K562 (cell line): Measurements from ENCODE around the gene STRIP1. TPM values are rescaled to one million over a fixed set of nuclear protein-coding genes. Genes with fewer than 3 reads are reported as not detected.

Experiments used
- ATAC-seq: fragments of 200-7000 bp; cut with Tn5 transposase; 3 replicates; pipeline ENCODE4 v1.9.1; 2020; ENCODE audit warnings: moderate library complexity
- BruUV-seq: library from RNA; stranded (reverse); fragments of 400-500 nt; replicated peaks from 2 replicates; lab custom pipeline; 2021; lab: Mats Ljungman, UMichigan
- CTCF ChIA-PET: fragments of 300-600 bp; formaldehyde crosslinking; extraction: SDS; loops from one replicate; lab custom pipeline; 2021; ENCODE audit warnings: low intra/inter-chr PET ratio; lab: Yijun Ruan, JAX
- POLR2A ChIA-PET: fragments of 300-600, 350-650 bp; sonication (Branson Sonifier 250); formaldehyde crosslinking; extraction: SDS; loops from one replicate; lab custom pipeline; 2021; ENCODE audit warnings: antibody characterized with exemption, inconsistent platforms; lab: Yijun Ruan, JAX
- DNase-seq, 4 experiments: peaks; one replicate each; pipeline versions ENCODE4 v3.0.0 to v3.0.0-alpha.2; 2011 to 2018; ENCODE audit warnings: low spot score in 3 of 4, mixed read lengths in 3 of 4; ENCODE audit errors: extremely low read depth in 1 of 4
- FAIRE-seq: peaks from 2 replicates; lab custom pipeline; 2011; peaks lifted over from hg19 to GRCh38; lab: Jason Lieb, UNC
- H2AFZ ChIP-seq: 2 replicates; pipeline ENCODE4 v1.6.0; 2011; ENCODE audit warnings: low read depth, low read length, control low read depth, inconsistent platforms
- H3K27ac ChIP-seq: fragments of 200-600 bp; 3 replicates; pipeline ENCODE4 v1.8.0; 2011; ENCODE audit warnings: low read depth, mild to moderate bottlenecking, control low read depth, inconsistent platforms, low read length, moderate library complexity, mixed read lengths; ENCODE audit errors: extremely low read depth
- H3K27me3 ChIP-seq, 2 experiments: fragments of 300-600 bp in 1 of 2; 2 replicates in 1 of 2; 3 replicates in 1 of 2; pipeline versions ENCODE4 v1.6.0 to v1.8.0; 2011; ENCODE audit warnings: inconsistent platforms in 2 of 2, low read length in 2 of 2, mild to moderate bottlenecking in 1 of 2, mixed read lengths in 1 of 2, moderate library complexity in 1 of 2; ENCODE audit not compliant: control insufficient read depth in 2 of 2, insufficient read depth in 2 of 2
- H3K36me3 ChIP-seq: fragments of 300-600 bp; 3 replicates; pipeline ENCODE4 v1.8.0; 2011; ENCODE audit warnings: mild to moderate bottlenecking, low read length, inconsistent platforms; ENCODE audit not compliant: control insufficient read depth, insufficient read depth
- H3K4me1 ChIP-seq, 2 experiments: fragments of 200-600 bp in 1 of 2; replicated peaks in 1 of 2; 2 replicates in 1 of 2; 3 replicates in 1 of 2; pipeline versions ENCODE4 v1.5.1 to v1.8.0; 2011; ENCODE audit warnings: inconsistent platforms in 2 of 2, low read length in 2 of 2, mild to moderate bottlenecking in 1 of 2, mixed read lengths in 1 of 2, moderate library complexity in 1 of 2; ENCODE audit not compliant: control insufficient read depth in 2 of 2, insufficient read depth in 2 of 2
- H3K4me2 ChIP-seq: 2 replicates; pipeline ENCODE4 v1.6.1; 2011; ENCODE audit warnings: low read length, control low read depth, inconsistent platforms, mixed read lengths; ENCODE audit not compliant: insufficient read depth
- H3K4me3 ChIP-seq: fragments of 200-600 bp; sonication (generic), shearing (Covaris generic); 2 replicates; pipeline ENCODE4 v1.5.1; 2016; ENCODE audit warnings: control low read depth, inconsistent platforms
- H3K79me2 ChIP-seq: fragments of 200-600 bp; 3 replicates; pipeline ENCODE4 v1.8.0; 2011; ENCODE audit warnings: low read length, inconsistent platforms; ENCODE audit not compliant: control insufficient read depth, insufficient read depth
- H3K9ac ChIP-seq, 2 experiments: 2 replicates each; pipeline versions ENCODE4 v1.6.0 to v1.6.1; 2011; ENCODE audit warnings: low read depth in 2 of 2, low read length in 2 of 2, control low read depth in 1 of 2, inconsistent platforms in 1 of 2, mild to moderate bottlenecking in 1 of 2, mixed read lengths in 1 of 2; ENCODE audit not compliant: insufficient read depth in 1 of 2
- H3K9me1 ChIP-seq: one replicate; pipeline ENCODE4 v1.6.0; 2011; ENCODE audit warnings: inconsistent platforms, mild to moderate bottlenecking, low read length, moderate library complexity; ENCODE audit not compliant: control insufficient read depth, insufficient read depth
- H3K9me3 ChIP-seq: replicated peaks from 2 replicates; pipeline ENCODE4 v1.5.1; 2011; ENCODE audit warnings: low read depth, low read length, inconsistent platforms; ENCODE audit not compliant: control insufficient read depth, insufficient read depth
- H4K20me1 ChIP-seq: replicated peaks from 2 replicates; pipeline ENCODE4 v1.6.1; 2011; ENCODE audit warnings: low read length, inconsistent platforms, mixed read lengths; ENCODE audit not compliant: control insufficient read depth, insufficient read depth
- DPF2 ChIP-seq: fragments of 450-650 bp; IDR thresholded peaks from 2 replicates; pipeline ENCODE4 v1.6.1; 2016
- GABPA ChIP-seq: fragments of 200-800 bp; sonication (Bioruptor generic); conservative IDR thresholded peaks from 2 replicates; pipeline ENCODE4 v1.6.1; 2016; ENCODE audit warnings: low read depth, missing genetic modification characterization, missing compliant biosample characterization
- GATAD2B ChIP-seq: fragments of 450-650 bp; IDR thresholded peaks from 2 replicates; pipeline ENCODE4 v1.6.1; 2017; ENCODE audit warnings: mild to moderate bottlenecking, borderline replicate concordance
- HDAC8 ChIP-seq: fragments of 450-650 bp; IDR thresholded peaks from 2 replicates; pipeline ENCODE4 v1.6.1; 2016; ENCODE audit warnings: mild to moderate bottlenecking, missing genetic modification characterization, moderate library complexity, missing compliant biosample characterization
- MTA1 ChIP-seq: fragments of 450-650 bp; IDR thresholded peaks from 2 replicates; pipeline ENCODE4 v1.6.1; 2017; ENCODE audit warnings: borderline replicate concordance
- SIN3A ChIP-seq, 2 experiments: fragments of 150-350 bp in 1 of 2; IDR thresholded peaks; 2 replicates each; pipeline ENCODE4 v1.6.1; 2011 to 2016; ENCODE audit warnings: borderline replicate concordance in 2 of 2, low read depth in 2 of 2, low read length in 2 of 2, mild to moderate bottlenecking in 2 of 2, moderate library complexity in 2 of 2; ENCODE audit not compliant: control insufficient read depth in 1 of 2
- TBP ChIP-seq: optimal IDR thresholded peaks from 2 replicates; pipeline ENCODE3; 2011; ENCODE audit warnings: low read depth, low read length, improper control_type of control experiment
- ZNF695 ChIP-seq: fragments of 450-650 bp; formaldehyde crosslinking; IDR thresholded peaks from 2 replicates; pipeline ENCODE4 v1.4.0; 2020; ENCODE audit warnings: mild to moderate bottlenecking, moderate library complexity
- WGBS: fragments of 100-300 bp; shearing (Covaris generic); methylation state at CpG from one replicate; pipeline ENCODE4 v1.1.6; 2016; ENCODE audit warnings: low coverage, mixed read lengths; ENCODE audit not compliant: insufficient coverage; ENCODE audit errors: missing lambda C conversion rate; 5-methylcytosine and 5-hydroxymethylcytosine counted together
- in situ Hi-C: fragments of 300-500 bp; cut with MboI; formaldehyde crosslinking; loops from 4 replicates; pipeline ENCODE4 v1.15.0; 2018; ENCODE audit warnings: inconsistent platforms, mixed read lengths
- intact Hi-C: fragments of 100-400 bp; cut with micrococcal nuclease; formaldehyde crosslinking; loops from 2 replicates; pipeline ENCODE4 v1.14.2; 2022
- polyA plus RNA-seq, 8 experiments: library from polyadenylated mRNA; depleted of rRNA in 4 of 8; stranded (reverse) in 5 of 8; unstranded in 3 of 8; fragments of >200 nt; fragmentation: Nextera tagmentation in 2 of 8; fragmentation: Illumina TruSeq in 1 of 8; extraction: Ambion mirVana in 2 of 8; extraction: Trizol in 1 of 8; gene quantifications; 2 replicates each; pipeline versions ENCODE4 v1.2.1 to v1.2.3, GENCODE V29; 2011 to 2014; ENCODE audit warnings: inconsistent platforms in 1 of 8, missing spikeins in 1 of 8
- total RNA-seq, 7 experiments: library from RNA; depleted of rRNA in 6 of 7; stranded (reverse); fragments of >200 nt in 6 of 7; fragmentation: Illumina TruSeq in 2 of 7; extraction: Trizol in 2 of 7; gene quantifications; 2 replicates each; pipeline versions ENCODE4 v1.2.1 to v1.2.3, GENCODE V29; 2011 to 2021; ENCODE audit warnings: low replicate concordance in 1 of 7
- TF ChIP-seq, protein P1 (sequence below): fragments of 450-650 bp; IDR thresholded peaks from 2 replicates; pipeline ENCODE4 v1.6.1; 2016; ENCODE audit warnings: low read depth, mild to moderate bottlenecking, moderate library complexity

The STRIP1 gene
- total and polyA plus RNA-seq, 9 of the 15 experiments (the other 6 are each of a cell fraction or from before 2014, with no cell fraction given): 9.9 to 42.3 (median 32.0) TPM

DNA sequence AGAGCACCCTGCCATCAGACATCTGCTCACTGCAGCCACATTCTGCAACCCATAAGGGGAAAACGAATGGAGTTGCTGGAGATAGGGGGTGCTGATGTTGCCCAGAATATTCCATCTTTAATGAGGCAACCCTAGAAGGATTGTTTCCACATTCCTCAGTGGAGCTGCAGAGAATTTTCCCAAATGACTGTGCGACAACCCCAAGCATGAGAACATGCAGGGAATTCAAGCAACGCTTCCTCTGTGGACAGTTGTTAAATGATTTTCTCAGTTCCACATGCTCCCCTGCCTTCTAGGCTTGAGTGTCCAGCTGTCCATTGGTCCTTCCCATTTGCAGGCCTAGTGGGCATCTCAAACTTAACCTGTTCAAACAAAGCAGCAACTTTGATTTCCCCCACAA, 57.4 kb downstream of the STRIP1 start:
- H3K9me1 ChIP-seq: peaks cover 5% of the 10 kb centered on the region
- in situ Hi-C loops: no loop called here
- ChIA-PET POLR2A (interaction anchor here (0.6 to 4.5 kb wide), 6 partner anchors 10 to 531 kb away, joined by 3 to 48 read pairs (median 6); partner anchors contain the start of genes ALX3 and UBL4B), CTCF (no interaction called here)
- H3K9ac ChIP-seq: no peak overlapping the region
- TF ChIP-seq GATAD2B (no peak), SIN3A (IDR thresholded peaks at IDR 0.05; ENCODE audit: borderline replicate concordance in 2 of 2, control insufficient read depth in 1 of 2, low read depth in 2 of 2, low read length in 2 of 2) (no peak), ZNF695 (no peak), TBP (no peak), HDAC8 (tag) (no peak)
- H3K4me3 ChIP-seq: no peak overlapping the region
- H3K79me2 ChIP-seq: no peaks in the 10 kb centered on the region
- FAIRE-seq (no peak), DNase-seq (no peak), ATAC-seq (no peak)
- H3K27ac ChIP-seq: no peak overlapping the region
- H3K27me3 ChIP-seq: peaks cover 17 to 36% of the 10 kb centered on the region in 2 experiments; a peak in 3 of 5 replicates
- BruUV-seq: no TSS peak
- H2AFZ ChIP-seq: no peak overlapping the region
- H4K20me1 ChIP-seq: no peaks in the 10 kb centered on the region; the same call in 1 of the 2 replicates
- H3K4me1 ChIP-seq: peaks cover 12 to 13% of the 10 kb centered on the region in 2 experiments
- H3K4me2 ChIP-seq: no peak overlapping the region
- no peaks in the 10 kb centered on the region for H3K9me3 ChIP-seq
- WGBS: 3% methylated on average over 3 of the region's 3 CpGs
- intact Hi-C loops: no loop called here
- no peaks in the 10 kb centered on the region for H3K36me3 ChIP-seq

- Histone ChIP-seq H3K27ac (no peak overlapping the region), H2AFZ (no peak overlapping the region), H3K9me1 (peaks cover 5% of the 10 kb centered on the region), H3K79me2 (no peaks in the 10 kb centered on the region), H3K27me3 (peaks cover 17 to 41% of the 10 kb centered on the region in 2 experiments; a peak in 3 of 5 replicates), H3K4me3 (no peak overlapping the region), H3K9ac (no peak overlapping the region), H3K4me1 (peaks cover 12 to 14% of the 10 kb centered on the region in 2 experiments), H4K20me1 (no peaks in the 10 kb centered on the region; the same call in 1 of the 2 replicates), H3K4me2 (no peak overlapping the region), H3K36me3 (no peaks in the 10 kb centered on the region), H3K9me3 (no peaks in the 10 kb centered on the region)
- ChIA-PET POLR2A (interaction anchor here (0.6 to 4.5 kb wide), 3 partner anchors 10 to 480 kb away, joined by 3 to 48 read pairs (median 7); partner anchors contain the start of gene ALX3), CTCF (no interaction called here)
- BruUV-seq: no TSS peak
- WGBS: 0% methylated on average over 2 of the region's 2 CpGs
- FAIRE-seq (no peak), ATAC-seq (no peak), DNase-seq (no peak)
- in situ Hi-C loops (no loop called here), intact Hi-C loops (no loop called here)
- no peak for TF ChIP-seq MTA1
- TF ChIP-seq GABPA (tag): no peak
- no peak for TF ChIP-seq DPF2
- TF ChIP-seq, protein P1, sequence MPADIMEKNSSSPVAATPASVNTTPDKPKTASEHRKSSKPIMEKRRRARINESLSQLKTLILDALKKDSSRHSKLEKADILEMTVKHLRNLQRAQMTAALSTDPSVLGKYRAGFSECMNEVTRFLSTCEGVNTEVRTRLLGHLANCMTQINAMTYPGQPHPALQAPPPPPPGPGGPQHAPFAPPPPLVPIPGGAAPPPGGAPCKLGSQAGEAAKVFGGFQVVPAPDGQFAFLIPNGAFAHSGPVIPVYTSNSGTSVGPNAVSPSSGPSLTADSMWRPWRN: no peak
These were observed 58.6 kb downstream of the STRIP1 start for GRCh38 chr1:110092991-110093390.
